Activated CD8-positive, alpha-beta memory T cell treated with anti-CD3 and anti-CD28 coated beads, Interleukin-2, amount 50 U/mL, for 24 hours (primary cell): Measurements from ENCODE around the gene DPT.

ENCODE experiments used
- DNase-seq: peaks from one replicate; pipeline ENCODE4 v3.0.0-alpha.2; 2020; ENCODE audit errors: extremely low read depth

The DPT gene

GRCh38 chr1:168700575-168701268 lies 28.3 kb downstream of the DPT start:
- no peak for DNase-seq

GRCh38 chr1:168698453-168698852 lies 30.6 kb downstream of the DPT start:
- no peak for DNase-seq

- no peak for DNase-seq
Measured at GRCh38 chr1:168697356-168698126, 31.5 kb downstream of the DPT start.

GRCh38 chr1:168696125-168696760 lies 32.8 kb downstream of the DPT start:
- DNase-seq, result no peak

GRCh38 chr1:168693872-168694238 lies 35.2 kb downstream of the DPT start:
- DNase-seq, result no peak

- no peak for DNase-seq
Measured at GRCh38 chr1:168693197-168693871, 35.7 kb downstream of the DPT start.

GRCh38 chr1:168692472-168692871 lies 36.5 kb downstream of the DPT start:
- no peak for DNase-seq

- no peak for DNase-seq
Measured at GRCh38 chr1:168691541-168691940, 37.5 kb downstream of the DPT start.

- no peak for DNase-seq
Measured at GRCh38 chr1:168689726-168690602, 39.0 kb downstream of the DPT start.

GRCh38 chr1:168689327-168689657 lies 39.7 kb downstream of the DPT start:
- no peak for DNase-seq

- no peak for DNase-seq
Measured at GRCh38 chr1:168688644-168689326, 40.2 kb downstream of the DPT start.

GRCh38 chr1:168687816-168688215 lies 41.2 kb downstream of the DPT start:
- no peak for DNase-seq

- no peak for DNase-seq
Measured at GRCh38 chr1:168686666-168687065, 42.3 kb downstream of the DPT start.

GRCh38 chr1:168683871-168684270 lies 45.1 kb downstream of the DPT start:
- DNase-seq, result no peak

- no peak for DNase-seq
Measured at GRCh38 chr1:168676861-168677260, 52.1 kb downstream of the DPT start.

- DNase-seq, result no peak
Measured at GRCh38 chr1:168676029-168676812, 52.8 kb downstream of the DPT start.

- no peak for DNase-seq
Measured at GRCh38 chr1:168673974-168674683, 54.9 kb downstream of the DPT start.

- no peak for DNase-seq
Measured at GRCh38 chr1:168672278-168672677, 56.7 kb downstream of the DPT start.

GRCh38 chr1:168671782-168672181 lies 57.2 kb downstream of the DPT start:
- DNase-seq, result no peak

- no peak for DNase-seq
Measured at GRCh38 chr1:168665975-168666374, 63.0 kb downstream of the DPT start.
